Neural crest cell (in vitro differentiated cells): ENCODE results near the gene TPPP2. TPM values are rescaled to one million over a fixed set of nuclear protein-coding genes. Genes with fewer than 3 reads are reported as not detected.

Experiments used
- DNase-seq: peaks from one replicate; pipeline ENCODE4 v3.0.0; 2021; ENCODE audit warnings: low read depth, mixed read lengths, low spot score
- H3K27ac Mint-ChIP-seq: one replicate; pipeline ENCODE4 v1.8.0; 2021; ENCODE audit warnings: mild to moderate bottlenecking, mixed read lengths; ENCODE audit not compliant: unreplicated experiment
- H3K27me3 Mint-ChIP-seq: 2 replicates; pipeline ENCODE4 v1.8.0; 2021; ENCODE audit warnings: low read depth, mild to moderate bottlenecking, mixed read lengths
- H3K36me3 Mint-ChIP-seq: 2 replicates; pipeline ENCODE4 v1.8.0; 2021; ENCODE audit warnings: low read depth, mild to moderate bottlenecking, mixed read lengths
- H3K4me1 Mint-ChIP-seq: 2 replicates; pipeline ENCODE4 v1.8.0; 2021; ENCODE audit warnings: mixed read lengths
- H3K4me3 Mint-ChIP-seq: one replicate; pipeline ENCODE4 v1.8.0; 2021; ENCODE audit warnings: mild to moderate bottlenecking, mixed read lengths
- H3K9me3 Mint-ChIP-seq: 2 replicates; pipeline ENCODE4 v1.8.0; 2021; ENCODE audit warnings: mixed read lengths
- CTCF ChIP-seq: fragments of 200-600 bp; sonication (generic); conservative IDR thresholded peaks from 2 replicates; pipeline ENCODE4 v1.5.0; 2021; ENCODE audit warnings: antibody characterized with exemption, mild to moderate bottlenecking
- total RNA-seq: library from RNA; stranded (reverse); gene quantifications from 2 replicates; pipeline ENCODE4 v1.2.1, GENCODE V29; 2021

Gene TPPP2
- total RNA-seq, 1 donor from 2014 or later = not detected

- Mint-ChIP-seq H3K36me3 (no peaks in the 10 kb centered on the region), H3K9me3 (no peaks in the 10 kb centered on the region), H3K4me1 (peaks cover 19% of the 10 kb centered on the region), H3K27me3 (peaks cover 44% of the 10 kb centered on the region), H3K27ac (no peak overlapping the region), H3K4me3 (peak overlapping the region; percentile 85)
- no peak for TF ChIP-seq CTCF
- no peak for DNase-seq
Measured at GRCh38 chr14:21023174-21023573, 6.8 kb upstream of the TPPP2 start.

- Mint-ChIP-seq H3K27me3 (peaks cover 44% of the 10 kb centered on the region), H3K4me1 (peaks cover 19% of the 10 kb centered on the region), H3K4me3 (peak overlapping the region; percentile 85), H3K27ac (no peak overlapping the region), H3K36me3 (no peaks in the 10 kb centered on the region), H3K9me3 (no peaks in the 10 kb centered on the region)
- no peak for TF ChIP-seq CTCF
- DNase-seq = no peak
Measured at GRCh38 chr14:21023817-21024584, 6.0 kb upstream of the TPPP2 start.

- no peak within 1 kb of the TSS for H3K27ac Mint-ChIP-seq
- peak; percentile 71 for DNase-seq
- H3K4me3 Mint-ChIP-seq = peak within 1 kb of the TSS; percentile 91
- H3K27me3 Mint-ChIP-seq = peaks cover 44% of the 10 kb centered on the region
- H3K4me1 Mint-ChIP-seq = peaks cover 19% of the 10 kb centered on the region
- no peak for TF ChIP-seq CTCF
- H3K9me3 Mint-ChIP-seq = no peaks in the 10 kb centered on the region
- no peaks in the 10 kb centered on the region for H3K36me3 Mint-ChIP-seq
Measured at GRCh38 chr14:21024585-21025370, 5.2 kb upstream of the TPPP2 start, which contains the start of gene NDRG2. Gene NDRG2, minus strand, starts transcription at chr14:21025061. Its CDS starts 1,746 bp downstream, at chr14:21023315.

GRCh38 chr14:21025371-21026273 is 4.4 kb upstream of the TPPP2 start:
- DNase-seq = peak; percentile 23
- H3K4me3 Mint-ChIP-seq = peak overlapping the region; percentile 91
- H3K9me3 Mint-ChIP-seq = no peaks in the 10 kb centered on the region
- H3K27me3 Mint-ChIP-seq = peaks cover 44% of the 10 kb centered on the region
- no peak overlapping the region for H3K27ac Mint-ChIP-seq
- no peak for TF ChIP-seq CTCF
- H3K36me3 Mint-ChIP-seq = no peaks in the 10 kb centered on the region
- H3K4me1 Mint-ChIP-seq = peaks cover 19% of the 10 kb centered on the region
